A549 (cell line): Measurements from ENCODE around the gene CYGB.

Experiments used
- CHD2 ChIP-seq: fragments of 150-350 bp; IDR thresholded peaks from 2 replicates; pipeline ENCODE4 v1.6.1; 2014; ENCODE audit warnings: low read length; ENCODE audit not compliant: partially characterized antibody
- CHD4 ChIP-seq: fragments of 200-600 bp; sonication (generic); IDR thresholded peaks from 2 replicates; pipeline ENCODE4 v1.6.1; 2016; ENCODE audit warnings: antibody characterized with exemption, mild to moderate bottlenecking, borderline replicate concordance
- CTCF ChIP-seq: fragments of >200 bp; sonication (Bioruptor Twin); formaldehyde crosslinking; IDR thresholded peaks from 3 replicates; pipeline ENCODE4 v1.5.1; 2016
- EP300 ChIP-seq, 2 experiments: fragments of >200 bp; sonication (Bioruptor Twin); formaldehyde crosslinking; IDR thresholded peaks; 2 replicates in 1 of 2; 3 replicates in 1 of 2; pipeline ENCODE4 v1.6.1; 2016 to 2017
- ESRRA ChIP-seq: fragments of 150-350 bp; IDR thresholded peaks from 2 replicates; pipeline ENCODE4 v1.6.1; 2014; ENCODE audit warnings: mild to moderate bottlenecking, low read length, borderline replicate concordance
- HOXA7 ChIP-seq: fragments of 250-450 bp; sonication (Bioruptor Pico); IDR thresholded peaks from 2 replicates; pipeline ENCODE4 v1.5.0; 2020; ENCODE audit warnings: mild to moderate bottlenecking, moderate library complexity
- KDM5A ChIP-seq: fragments of 200-600 bp; sonication (generic); IDR thresholded peaks from 2 replicates; pipeline ENCODE4 v1.6.1; 2016; ENCODE audit warnings: antibody characterized with exemption, mild to moderate bottlenecking
- MAFK ChIP-seq: fragments of 450-650 bp; IDR thresholded peaks from 2 replicates; pipeline ENCODE4 v1.6.1; 2014; ENCODE audit not compliant: partially characterized antibody
- NR3C1 ChIP-seq: fragments of >200 bp; sonication (Bioruptor Twin); formaldehyde crosslinking; IDR thresholded peaks from 3 replicates; pipeline ENCODE4 v1.6.1; 2017
- POLR2A ChIP-seq: IDR thresholded peaks from 2 replicates; pipeline ENCODE4 v1.6.1; 2012; ENCODE audit warnings: mild to moderate bottlenecking, low read length
- USF2 ChIP-seq: fragments of 450-650 bp; IDR thresholded peaks from 2 replicates; pipeline ENCODE4 v1.6.1; 2014; ENCODE audit warnings: antibody characterized with exemption
- ZSCAN20 ChIP-seq: fragments of 250-450 bp; sonication (Bioruptor Pico); IDR thresholded peaks from 2 replicates; pipeline ENCODE4 v1.8.0; 2022; ENCODE audit warnings: mild to moderate bottlenecking, moderate library complexity
- TF ChIP-seq, protein P1 (sequence below): IDR thresholded peaks from 2 replicates; pipeline ENCODE4 v1.6.1; 2012
- TF ChIP-seq, protein P2 (sequence below): fragments of >200 bp; sonication (Bioruptor Twin); formaldehyde crosslinking; IDR thresholded peaks from 3 replicates; pipeline ENCODE4 v1.6.1; 2016

DNA sequence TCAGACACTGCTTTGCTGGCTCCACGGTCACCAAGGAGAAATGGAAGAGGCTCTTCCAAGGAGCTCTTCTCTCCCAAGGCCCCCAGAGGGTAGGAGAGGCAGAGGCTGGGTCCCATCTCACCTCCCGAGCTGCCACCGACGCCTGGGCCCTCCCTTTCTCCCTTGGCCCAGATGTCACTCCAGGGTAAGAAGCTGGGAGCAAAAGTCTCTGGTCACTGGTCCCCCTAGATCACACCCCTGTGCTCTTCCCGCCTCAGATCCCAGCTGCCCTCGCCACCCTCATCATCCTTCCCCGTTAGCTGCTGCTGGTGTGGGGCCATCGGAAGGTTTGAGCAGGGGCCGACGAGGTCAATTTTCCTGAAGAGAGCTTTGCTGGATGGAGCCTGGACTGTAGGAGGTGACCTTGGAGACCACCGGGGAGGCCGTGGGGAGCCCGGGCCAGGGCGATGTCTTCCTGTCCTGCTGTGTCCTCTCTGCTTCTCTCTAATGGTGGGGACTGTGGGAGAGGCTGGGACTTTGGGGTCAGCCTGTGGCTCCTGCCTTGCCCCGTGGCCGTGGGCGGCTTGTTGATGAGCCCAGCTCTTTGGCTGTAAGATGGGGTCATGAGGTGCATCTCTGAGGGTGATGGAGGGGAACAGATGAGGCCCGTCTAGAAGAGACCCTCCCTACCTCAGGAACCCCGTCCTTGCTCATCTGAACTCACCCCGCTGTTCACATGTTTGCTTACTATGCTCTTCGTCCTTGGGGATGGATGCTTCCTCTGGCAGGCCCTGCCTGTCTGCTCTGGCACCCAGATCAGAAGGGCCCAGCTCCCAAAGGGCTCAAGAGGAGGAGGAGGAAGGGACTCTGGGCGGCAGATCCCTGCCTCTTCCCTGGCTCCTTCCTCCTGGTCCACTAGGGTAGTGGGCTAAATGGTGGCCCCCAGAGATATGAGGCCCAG is 24.9 kb downstream of the CYGB start:
- TF ChIP-seq HOXA7 (CRISPR knock-in tag) (no peak), POLR2A (no peak), NR3C1 (no peak), EP300 (IDR thresholded peaks at IDR 0.05) (no peak), CTCF (no peak), CHD4 (no peak), ESRRA (no peak), KDM5A (no peak), CHD2 (no peak), ZSCAN20 (no peak), USF2 (no peak), MAFK (no peak)
- TF ChIP-seq, protein P1, sequence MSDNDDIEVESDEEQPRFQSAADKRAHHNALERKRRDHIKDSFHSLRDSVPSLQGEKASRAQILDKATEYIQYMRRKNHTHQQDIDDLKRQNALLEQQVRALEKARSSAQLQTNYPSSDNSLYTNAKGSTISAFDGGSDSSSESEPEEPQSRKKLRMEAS = no peak
- TF ChIP-seq, protein P2, sequence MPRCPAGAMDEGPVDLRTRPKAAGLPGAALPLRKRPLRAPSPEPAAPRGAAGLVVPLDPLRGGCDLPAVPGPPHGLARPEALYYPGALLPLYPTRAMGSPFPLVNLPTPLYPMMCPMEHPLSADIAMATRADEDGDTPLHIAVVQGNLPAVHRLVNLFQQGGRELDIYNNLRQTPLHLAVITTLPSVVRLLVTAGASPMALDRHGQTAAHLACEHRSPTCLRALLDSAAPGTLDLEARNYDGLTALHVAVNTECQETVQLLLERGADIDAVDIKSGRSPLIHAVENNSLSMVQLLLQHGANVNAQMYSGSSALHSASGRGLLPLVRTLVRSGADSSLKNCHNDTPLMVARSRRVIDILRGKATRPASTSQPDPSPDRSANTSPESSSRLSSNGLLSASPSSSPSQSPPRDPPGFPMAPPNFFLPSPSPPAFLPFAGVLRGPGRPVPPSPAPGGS = no peak
